H9 (cell line): ENCODE data around the gene TMEM191C. TPM values are rescaled to one million over a fixed set of nuclear protein-coding genes. Genes with fewer than 3 reads are reported as not detected.
"Not testable (repeated sequence)": the region's sequence is repeated elsewhere in the genome, so short reads cannot be mapped to it uniquely, and the experiment has no call there.

ENCODE experiments used
- DNase-seq: peaks from one replicate; pipeline ENCODE4 v3.0.0-alpha.2; 2017
- H2AFZ ChIP-seq: one replicate; pipeline ENCODE4 v1.6.1; 2013; ENCODE audit warnings: mild to moderate bottlenecking, low read length, control low read depth, moderate library complexity
- H2AK5ac ChIP-seq: 2 replicates; pipeline ENCODE4 v1.6.1; 2013; ENCODE audit warnings: low read length, control low read depth, mixed read lengths; ENCODE audit not compliant: insufficient read length
- H2BK120ac ChIP-seq: one replicate; pipeline ENCODE4 v1.6.1; 2013; ENCODE audit warnings: low read depth, mild to moderate bottlenecking, low read length, control low read depth, inconsistent platforms; ENCODE audit not compliant: poor library complexity, severe bottlenecking
- H2BK12ac ChIP-seq: 2 replicates; pipeline ENCODE4 v1.6.1; 2013; ENCODE audit warnings: low read length, control low read depth, mixed read lengths, low read depth; ENCODE audit not compliant: insufficient read length
- H2BK15ac ChIP-seq: 2 replicates; pipeline ENCODE4 v1.6.1; 2013; ENCODE audit warnings: low read depth, low read length, control low read depth
- H2BK20ac ChIP-seq: one replicate; pipeline ENCODE4 v1.6.1; 2013; ENCODE audit warnings: low read depth, mild to moderate bottlenecking, low read length, control low read depth, inconsistent platforms; ENCODE audit not compliant: poor library complexity, severe bottlenecking
- H2BK5ac ChIP-seq: 2 replicates; pipeline ENCODE4 v1.6.1; 2013; ENCODE audit warnings: low read length, control low read depth, mixed read lengths; ENCODE audit not compliant: insufficient read length
- H3K14ac ChIP-seq: 2 replicates; pipeline ENCODE4 v1.6.1; 2013; ENCODE audit warnings: low read length, control low read depth; ENCODE audit not compliant: insufficient read depth
- H3K18ac ChIP-seq: 2 replicates; pipeline ENCODE4 v1.6.1; 2013; ENCODE audit warnings: low read depth, mild to moderate bottlenecking, mixed read lengths, low read length, control low read depth; ENCODE audit not compliant: insufficient read length
- H3K23ac ChIP-seq: 2 replicates; pipeline ENCODE4 v1.6.1; 2013; ENCODE audit warnings: low read length, control low read depth, mixed read lengths, low read depth; ENCODE audit not compliant: insufficient read length
- H3K23me2 ChIP-seq: 2 replicates; pipeline ENCODE4 v1.6.1; 2013; ENCODE audit warnings: low read depth, mild to moderate bottlenecking, mixed read lengths, low read length, control low read depth; ENCODE audit not compliant: insufficient read length, poor library complexity, severe bottlenecking
- H3K27ac ChIP-seq: 2 replicates; pipeline ENCODE4 v1.5.1; 2013; ENCODE audit warnings: low read length, control low read depth, mixed read lengths, low read depth; ENCODE audit not compliant: insufficient read length
- H3K27me3 ChIP-seq: 2 replicates; pipeline ENCODE4 v1.6.1; 2013; ENCODE audit warnings: low read length, control low read depth, inconsistent platforms; ENCODE audit not compliant: insufficient read depth
- H3K4ac ChIP-seq: 2 replicates; pipeline ENCODE4 v1.6.1; 2013; ENCODE audit warnings: low read depth, mild to moderate bottlenecking, control low read depth, inconsistent platforms, low read length, moderate library complexity
- H3K4me1 ChIP-seq: 2 replicates; pipeline ENCODE4 v1.6.1; 2013; ENCODE audit warnings: low read length, control low read depth, inconsistent platforms; ENCODE audit not compliant: insufficient read depth
- H3K4me2 ChIP-seq: 2 replicates; pipeline ENCODE4 v1.6.1; 2013; ENCODE audit warnings: low read length, control low read depth, mixed read lengths; ENCODE audit not compliant: insufficient read length, insufficient read depth
- H3K56ac ChIP-seq: 2 replicates; pipeline ENCODE4 v1.6.1; 2013; ENCODE audit warnings: low read depth, mild to moderate bottlenecking, mixed read lengths, low read length, control low read depth; ENCODE audit not compliant: insufficient read length
- H3K79me1 ChIP-seq: 2 replicates; pipeline ENCODE4 v1.6.1; 2013; ENCODE audit warnings: low read depth, mild to moderate bottlenecking, moderate library complexity, low read length, control low read depth, inconsistent platforms; ENCODE audit not compliant: insufficient read depth, poor library complexity, severe bottlenecking
- H3K79me2 ChIP-seq: 2 replicates; pipeline ENCODE4 v1.6.1; 2013; ENCODE audit warnings: low read length, control low read depth, inconsistent platforms; ENCODE audit not compliant: insufficient read depth
- H3K9ac ChIP-seq: 2 replicates; pipeline ENCODE4 v1.6.1; 2013; ENCODE audit warnings: low read length, control low read depth, mixed read lengths; ENCODE audit not compliant: insufficient read length; ENCODE audit errors: extremely low read depth
- H3K9me3 ChIP-seq: one replicate; pipeline ENCODE4 v1.6.1; 2013; ENCODE audit warnings: low read depth, low read length, inconsistent platforms; ENCODE audit not compliant: control insufficient read depth
- H3T11ph ChIP-seq: one replicate; pipeline ENCODE4 v1.6.1; 2013; ENCODE audit warnings: mild to moderate bottlenecking, low read length, control low read depth, inconsistent platforms
- H4K20me1 ChIP-seq: one replicate; pipeline ENCODE4 v1.6.1; 2013; ENCODE audit not compliant: control insufficient read depth, insufficient read length, insufficient read depth
- H4K5ac ChIP-seq: 2 replicates; pipeline ENCODE4 v1.6.1; 2013; ENCODE audit warnings: low read depth, mild to moderate bottlenecking, mixed read lengths, low read length, control low read depth; ENCODE audit not compliant: insufficient read length
- H4K8ac ChIP-seq: replicated peaks from 2 replicates; pipeline ENCODE4 v1.6.1; 2013; ENCODE audit warnings: low read length, control low read depth, mixed read lengths, low read depth; ENCODE audit not compliant: insufficient read length
- H4K91ac ChIP-seq: 2 replicates; pipeline ENCODE4 v1.6.1; 2013; ENCODE audit warnings: low read depth, mild to moderate bottlenecking, moderate library complexity, mixed read lengths, low read length, control low read depth; ENCODE audit not compliant: insufficient read length
- H3K27ac Mint-ChIP-seq, 3 experiments: 2 replicates in 2 of 3; 3 replicates in 1 of 3; pipeline ENCODE4 v1.8.0; 2020 to 2021; ENCODE audit warnings: mixed read lengths in 3 of 3, mild to moderate bottlenecking in 1 of 3, moderate library complexity in 1 of 3
- H3K27me3 Mint-ChIP-seq: 2 replicates; pipeline ENCODE4 v1.8.0; 2021; ENCODE audit warnings: low read depth, mild to moderate bottlenecking, moderate library complexity, mixed read lengths
- H3K36me3 Mint-ChIP-seq, 3 experiments: 2 replicates in 2 of 3; 3 replicates in 1 of 3; pipeline ENCODE4 v1.8.0; 2020 to 2021; ENCODE audit warnings: low read depth in 3 of 3, mixed read lengths in 3 of 3; ENCODE audit not compliant: insufficient read depth in 1 of 3
- H3K4me1 Mint-ChIP-seq, 2 experiments: 2 replicates each; pipeline ENCODE4 v1.8.0; 2020; ENCODE audit warnings: mixed read lengths in 2 of 2
- H3K4me3 Mint-ChIP-seq, 2 experiments: 2 replicates in 1 of 2; 3 replicates in 1 of 2; pipeline ENCODE4 v1.8.0; 2020 to 2021; ENCODE audit warnings: mild to moderate bottlenecking in 2 of 2, mixed read lengths in 2 of 2, moderate library complexity in 1 of 2
- H3K9me3 Mint-ChIP-seq, 2 experiments: 2 replicates in 1 of 2; 3 replicates in 1 of 2; pipeline ENCODE4 v1.8.0; 2020; ENCODE audit warnings: mild to moderate bottlenecking in 2 of 2, mixed read lengths in 2 of 2, moderate library complexity in 1 of 2
- WGBS: extraction: QIAGEN DNeasy Blood & Tissue Kit; methylation state at CpG from one replicate; pipeline ENCODE4 v1.1.7; 2013; ENCODE audit warnings: missing lambda C conversion rate, low lambda C conversion rate, mixed read lengths; ENCODE audit not compliant: insufficient read length; ENCODE audit errors: extremely low coverage; 5-methylcytosine and 5-hydroxymethylcytosine counted together
- total RNA-seq: library from RNA; stranded (reverse); gene quantifications from 2 replicates; pipeline ENCODE4 v1.2.1, GENCODE V29; 2021

The TMEM191C gene
- total RNA-seq, 1 experiment from 2014 or later = 4.2 TPM

DNA sequence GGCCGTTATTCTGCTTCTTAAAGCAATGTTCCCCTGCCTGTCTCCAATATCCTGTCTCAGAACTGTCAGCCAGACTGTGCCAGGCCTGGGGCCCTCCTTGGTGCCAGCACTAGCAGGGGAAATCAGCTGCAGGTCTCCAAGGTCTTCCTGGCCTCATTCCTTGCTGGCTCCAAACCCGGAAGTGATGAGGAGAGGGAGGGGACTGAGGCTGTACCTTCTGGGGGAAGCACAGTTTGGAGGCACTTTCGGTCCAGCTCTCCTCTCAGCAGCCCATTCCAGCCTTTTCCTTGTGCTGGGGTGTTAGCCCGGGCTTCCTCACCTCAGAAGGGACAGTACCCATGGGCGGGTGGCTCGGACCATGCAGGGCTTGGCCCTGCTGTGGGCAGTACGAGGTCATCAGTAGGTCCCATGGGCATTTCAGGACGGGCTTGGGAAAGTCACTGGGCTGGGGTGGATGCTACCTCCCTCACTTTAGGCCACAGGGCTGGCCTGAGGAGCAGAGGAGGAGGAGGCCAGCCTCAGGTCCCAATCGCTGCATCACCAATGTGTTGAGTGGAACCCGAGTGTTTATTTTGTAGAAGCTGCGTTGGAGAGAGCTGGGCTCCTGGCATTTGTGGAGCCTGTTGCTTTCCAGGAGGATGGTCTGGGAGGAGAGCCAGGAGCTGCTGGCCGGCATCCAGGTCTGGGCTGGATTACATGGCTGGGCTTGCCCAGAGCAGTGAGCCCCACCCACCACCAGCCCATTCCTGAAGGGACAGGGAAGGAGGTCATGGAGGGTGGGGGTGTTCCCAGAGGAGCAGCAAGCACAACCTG is 31.0 kb upstream of the TMEM191C start:
- H4K91ac ChIP-seq, H2BK15ac ChIP-seq, H4K8ac ChIP-seq, H3K4ac ChIP-seq, H3K4me1 ChIP-seq, H3K36me3 Mint-ChIP-seq, H2BK5ac ChIP-seq, H2BK12ac ChIP-seq, H3K27me3 ChIP-seq, DNase-seq, H2AFZ ChIP-seq, H2BK120ac ChIP-seq, H3K4me3 Mint-ChIP-seq, H3K9me3 Mint-ChIP-seq, H4K20me1 ChIP-seq, H3K9me3 ChIP-seq, H3K27ac Mint-ChIP-seq, H3K4me2 ChIP-seq, H3K56ac ChIP-seq, H3K9ac ChIP-seq, H3K27me3 Mint-ChIP-seq, H2AK5ac ChIP-seq, H3K79me2 ChIP-seq, H4K5ac ChIP-seq, H3K4me1 Mint-ChIP-seq, H3T11ph ChIP-seq, H3K23me2 ChIP-seq, H3K79me1 ChIP-seq, H3K23ac ChIP-seq, H3K14ac ChIP-seq, H3K27ac ChIP-seq, H3K18ac ChIP-seq, H2BK20ac ChIP-seq: not testable (repeated sequence)
- no CpG with 5 or more reads among the region's 12 CpGs for WGBS

DNA sequence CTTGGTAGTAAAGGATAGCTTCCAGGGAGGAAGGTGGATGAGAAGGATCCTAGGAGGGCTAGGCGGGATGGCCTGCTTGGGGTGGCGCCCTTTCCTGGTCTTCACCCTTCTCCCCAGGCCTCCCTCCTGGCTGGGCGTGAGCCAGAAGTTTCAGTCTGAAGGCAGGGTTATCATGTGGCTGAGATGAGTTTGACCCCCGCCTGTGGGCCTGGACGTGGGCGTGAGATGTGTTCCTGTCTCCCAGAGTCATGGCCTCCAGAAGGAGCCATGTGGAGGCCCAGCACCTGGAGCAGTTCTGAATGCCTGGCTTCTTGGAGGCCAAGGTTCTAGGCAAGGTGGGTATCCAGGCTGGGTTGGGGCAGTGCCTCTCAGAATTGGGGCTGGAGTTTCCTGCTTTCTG is 29.2 kb upstream of the TMEM191C start:
- not testable (repeated sequence) for H3K27me3 ChIP-seq, H3K14ac ChIP-seq, H2BK5ac ChIP-seq, H3K36me3 Mint-ChIP-seq, H3K9me3 Mint-ChIP-seq, H3T11ph ChIP-seq, H2BK15ac ChIP-seq, H2AFZ ChIP-seq, H3K23me2 ChIP-seq, H3K9ac ChIP-seq, H3K27ac ChIP-seq, H4K91ac ChIP-seq, H2AK5ac ChIP-seq, H3K4ac ChIP-seq, H3K79me1 ChIP-seq, H2BK12ac ChIP-seq, H3K4me2 ChIP-seq, H2BK120ac ChIP-seq, H3K27ac Mint-ChIP-seq, H3K4me1 Mint-ChIP-seq, H3K56ac ChIP-seq, H3K4me1 ChIP-seq, H3K79me2 ChIP-seq, DNase-seq, H3K27me3 Mint-ChIP-seq, H4K20me1 ChIP-seq, H3K4me3 Mint-ChIP-seq, H3K18ac ChIP-seq, H3K23ac ChIP-seq, H2BK20ac ChIP-seq, H4K8ac ChIP-seq, H4K5ac ChIP-seq, H3K9me3 ChIP-seq
- WGBS = no CpG with 5 or more reads among the region's 6 CpGs
